Common myeloid progenitor, CD34-positive (primary cell): Measurements from ENCODE around the gene SOS1.

Source experiments
- CTCF ChIA-PET: fragments of 350-600 bp; sonication (Branson Sonifier 250); formaldehyde crosslinking; loops from one replicate; lab custom pipeline; 2021; ENCODE audit warnings: antibody characterized with exemption; lab: Charles Lee
- POLR2A ChIA-PET: fragments of 350-600 bp; sonication (Branson Sonifier 250); formaldehyde crosslinking; loops from one replicate; lab custom pipeline; 2021; ENCODE audit warnings: antibody characterized with exemption; lab: Charles Lee
- DNase-seq, 3 donors: peaks; one replicate each; pipeline versions ENCODE4 v3.0.0 to v3.0.0-alpha.2; 2013
- H3K27ac ChIP-seq, 2 experiments: 1 replicate in 1 of 2; 2 replicates in 1 of 2; pipeline ENCODE4 v1.7.0; 2013; ENCODE audit warnings: inconsistent platforms in 2 of 2, low read length in 2 of 2, mild to moderate bottlenecking in 2 of 2, low read depth in 1 of 2, moderate library complexity in 1 of 2; ENCODE audit not compliant: severe bottlenecking in 2 of 2, insufficient read depth in 1 of 2, poor library complexity in 1 of 2
- H3K27me3 ChIP-seq, 5 experiments: replicated peaks in 2 of 5; 1 replicate in 3 of 5; 2 replicates in 2 of 5; pipeline versions ENCODE4 v1.6.1 to v1.7.0; 2013; ENCODE audit warnings: low read length in 4 of 5, mild to moderate bottlenecking in 2 of 5, moderate library complexity in 2 of 5, inconsistent platforms in 1 of 5; ENCODE audit not compliant: insufficient read depth in 5 of 5, control insufficient read depth in 4 of 5
- H3K36me3 ChIP-seq, 4 experiments: 1 replicate in 2 of 4; 2 replicates in 2 of 4; pipeline versions ENCODE4 v1.6.1 to v1.7.0; 2013; ENCODE audit warnings: low read length in 3 of 4, control low read depth in 1 of 4, mild to moderate bottlenecking in 1 of 4; ENCODE audit not compliant: control insufficient read depth in 4 of 4, insufficient read depth in 4 of 4
- H3K4me1 ChIP-seq, 4 experiments: 1 replicate in 3 of 4; 2 replicates in 1 of 4; pipeline versions ENCODE4 v1.6.1 to v1.7.1; 2013; ENCODE audit warnings: low read length in 3 of 4, mild to moderate bottlenecking in 3 of 4, control low read depth in 1 of 4, inconsistent platforms in 1 of 4, moderate library complexity in 1 of 4; ENCODE audit not compliant: control insufficient read depth in 4 of 4, insufficient read depth in 4 of 4; ENCODE audit errors: control extremely low read depth in 1 of 4
- H3K4me3 ChIP-seq, 7 experiments: 1 replicate in 4 of 7; 2 replicates in 3 of 7; pipeline versions ENCODE4 v1.5.1 to v1.7.0; 2013; ENCODE audit warnings: mild to moderate bottlenecking in 7 of 7, low read length in 6 of 7, moderate library complexity in 6 of 7, inconsistent platforms in 2 of 7, low read depth in 2 of 7, control low read depth in 1 of 7; ENCODE audit not compliant: insufficient read depth in 4 of 7, control insufficient read depth in 1 of 7; ENCODE audit errors: extremely low read depth in 1 of 7
- H3K9me3 ChIP-seq, 5 experiments: 1 replicate in 4 of 5; 2 replicates in 1 of 5; pipeline versions ENCODE4 v1.6.1 to v1.7.1; 2013; ENCODE audit warnings: low read length in 4 of 5, mild to moderate bottlenecking in 2 of 5, inconsistent platforms in 1 of 5, low read depth in 1 of 5, moderate library complexity in 1 of 5; ENCODE audit not compliant: control insufficient read depth in 4 of 5, insufficient read depth in 2 of 5; ENCODE audit errors: control extremely low read depth in 1 of 5
- whole genome bisulfite sequencing: methylation state at CpG from one replicate; pipeline ENCODE4 v1.1.5; 2013; ENCODE audit not compliant: insufficient coverage; 5-methylcytosine and 5-hydroxymethylcytosine counted together

The SOS1 gene

DNA sequence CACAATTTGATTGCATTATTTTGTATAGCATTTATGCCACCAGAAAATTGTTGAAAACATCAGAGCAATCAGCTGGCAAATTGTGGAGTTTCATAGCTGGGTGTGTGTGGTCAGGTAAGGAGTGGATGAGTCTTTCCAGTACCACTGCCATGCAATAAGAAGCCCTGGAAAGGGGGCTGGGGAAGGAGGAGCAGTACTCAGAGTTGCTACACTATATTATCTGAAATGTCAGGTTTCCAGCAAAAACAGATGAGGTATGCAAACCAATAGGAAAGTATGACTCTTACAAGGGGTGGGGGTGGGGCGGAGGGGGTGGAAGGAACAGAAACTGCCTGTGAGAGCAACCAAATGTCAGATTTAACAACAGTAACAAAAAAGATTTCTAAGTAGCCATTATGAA lies 112.2 kb downstream of the SOS1 start:
- H3K36me3 ChIP-seq: peaks cover 24 to 83% (median 35%) of the 10 kb centered on the region in 4 experiments
- H3K27me3 ChIP-seq: no peaks in the 10 kb centered on the region
- no peaks in the 10 kb centered on the region for H3K9me3 ChIP-seq
- H3K4me3 ChIP-seq: no peak overlapping the region
- no peak for DNase-seq
- no CpG with 5 or more reads among the region's 1 CpG for WGBS
- ChIA-PET CTCF (no interaction called here), POLR2A (no interaction called here)
- H3K27ac ChIP-seq: no peak overlapping the region
- no peaks in the 10 kb centered on the region for H3K4me1 ChIP-seq

DNA sequence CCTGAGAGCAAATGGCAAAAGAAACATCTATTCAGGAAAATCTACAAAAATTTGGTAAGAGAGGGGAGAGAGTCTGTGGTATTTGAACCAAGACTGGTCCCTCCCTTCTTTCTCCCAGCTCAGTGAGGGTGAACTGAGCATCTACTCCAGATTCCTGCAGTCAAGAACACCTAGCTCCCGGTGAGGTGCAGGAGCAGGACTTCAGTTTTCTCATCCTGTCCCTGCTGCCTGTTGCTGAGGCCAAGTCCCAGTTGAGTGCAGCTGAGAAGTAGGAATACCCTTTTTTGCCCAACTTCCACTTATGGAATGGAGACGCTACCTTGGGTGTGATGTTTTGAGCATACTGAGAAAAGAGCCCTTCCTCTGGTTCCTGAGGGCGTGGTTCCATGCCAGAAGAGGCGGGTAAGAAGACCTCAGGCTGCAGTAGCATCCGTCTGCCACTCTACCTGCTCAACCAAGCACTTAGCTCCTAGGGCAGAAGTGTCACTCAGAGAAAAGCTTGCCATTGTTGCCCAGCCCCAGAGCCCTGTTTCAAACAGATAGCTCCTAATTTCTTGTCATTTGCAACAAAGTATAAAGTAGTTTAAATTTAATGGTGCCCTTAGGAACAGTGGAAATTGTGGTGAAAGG lies 112.9 kb downstream of the SOS1 start:
- H3K36me3 ChIP-seq: peaks cover 26 to 80% (median 33%) of the 10 kb centered on the region in 4 experiments
- DNase-seq: no peak
- CTCF ChIA-PET: interaction anchor here (1.7 kb wide), 1 partner anchor 11 kb away, joined by 5 read pairs; no protein-coding TSS in a partner anchor
- H3K9me3 ChIP-seq: no peaks in the 10 kb centered on the region
- H3K4me3 ChIP-seq: no peak overlapping the region
- 97% methylated on average over 4 of the region's 5 CpGs for WGBS
- POLR2A ChIA-PET: no interaction called here
- no peaks in the 10 kb centered on the region for H3K27me3 ChIP-seq
- H3K4me1 ChIP-seq: no peaks in the 10 kb centered on the region
- no peak overlapping the region for H3K27ac ChIP-seq

GRCh38 chr2:39000552-39000951 lies 120.3 kb downstream of the SOS1 start:
- POLR2A ChIA-PET: interaction anchor here (1.2 kb wide), 1 partner anchor 53 kb away, joined by 7 read pairs; no protein-coding TSS in a partner anchor
- CTCF ChIA-PET: interaction anchor here (1.2 to 1.5 kb wide), 2 partner anchors 9 to 229 kb away, joined by 3 to 5 read pairs; no protein-coding TSS in a partner anchor

GRCh38 chr2:38997781-38998180 lies 123.1 kb downstream of the SOS1 start:
- Histone ChIP-seq H3K27me3 (no peaks in the 10 kb centered on the region), H3K4me3 (no peak overlapping the region), H3K9me3 (no peaks in the 10 kb centered on the region), H3K36me3 (peaks cover 23 to 74% (median 51%) of the 10 kb centered on the region in 4 experiments), H3K27ac (no peak overlapping the region), H3K4me1 (no peaks in the 10 kb centered on the region)
- CTCF ChIA-PET: interaction anchor here (0.6 to 1.5 kb wide), 2 partner anchors 8 to 112 kb away, joined by 3 read pairs; no protein-coding TSS in a partner anchor
- peak; percentile 26 to 81 (median 76) for DNase-seq
- WGBS: 22% methylated on average over 1 of the region's 4 CpGs
- POLR2A ChIA-PET: no interaction called here

More at GRCh38 chr2:39000552-39000951, 120.3 kb downstream of the SOS1 start:
- Histone ChIP-seq H3K4me1 (no peaks in the 10 kb centered on the region), H3K9me3 (no peaks in the 10 kb centered on the region), H3K27ac (no peak overlapping the region), H3K36me3 (peaks cover 14 to 69% (median 39%) of the 10 kb centered on the region in 4 experiments), H3K27me3 (no peaks in the 10 kb centered on the region), H3K4me3 (no peak overlapping the region)
- WGBS: 100% methylated on average over 2 of the region's 2 CpGs
- no peak for DNase-seq

GRCh38 chr2:38991899-38992298 lies 129.0 kb downstream of the SOS1 start:
- no peak overlapping the region for H3K27ac ChIP-seq
- POLR2A ChIA-PET: no interaction called here
- H3K4me1 ChIP-seq: peaks cover 0 to 5% (median 0%) of the 10 kb centered on the region in 4 experiments
- CTCF ChIA-PET: no interaction called here
- WGBS: no CpG with 5 or more reads among the region's 2 CpGs
- DNase-seq: no peak
- peaks cover 21 to 61% (median 35%) of the 10 kb centered on the region in 4 experiments for H3K36me3 ChIP-seq
- no peaks in the 10 kb centered on the region for H3K9me3 ChIP-seq
- H3K4me3 ChIP-seq: no peak overlapping the region
- H3K27me3 ChIP-seq: no peaks in the 10 kb centered on the region

GRCh38 chr2:38988716-38989115 lies 132.1 kb downstream of the SOS1 start:
- Histone ChIP-seq H3K4me1 (peaks cover 0 to 5% (median 0%) of the 10 kb centered on the region in 4 experiments), H3K36me3 (peaks cover 20 to 61% (median 35%) of the 10 kb centered on the region in 4 experiments), H3K4me3 (no peak overlapping the region), H3K27me3 (no peaks in the 10 kb centered on the region), H3K9me3 (no peaks in the 10 kb centered on the region), H3K27ac (no peak overlapping the region)
- WGBS: no CpG with 5 or more reads among the region's 1 CpG
- CTCF ChIA-PET: interaction anchor here (1.3 to 1.4 kb wide), 2 partner anchors 10 to 241 kb away, joined by 3 read pairs; no protein-coding TSS in a partner anchor
- DNase-seq: no peak
- POLR2A ChIA-PET: no interaction called here

DNA sequence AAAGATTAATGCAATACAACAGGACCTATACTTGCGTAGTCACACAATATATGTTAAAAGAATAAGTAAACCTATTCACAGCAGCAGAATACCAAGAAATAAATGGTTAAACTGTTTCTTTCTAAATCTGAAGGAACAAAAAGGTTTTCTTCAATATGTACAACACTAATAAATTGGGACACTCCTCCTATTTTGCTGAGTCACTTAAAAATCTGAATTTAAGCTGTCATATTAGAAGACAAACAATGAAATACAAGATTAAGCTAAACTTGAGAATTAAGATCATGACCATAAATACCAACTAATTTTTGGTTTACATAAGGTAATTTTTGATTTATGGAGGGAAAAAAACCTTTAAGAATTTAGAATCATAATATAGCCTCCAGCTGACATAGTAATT lies 138.4 kb downstream of the SOS1 start:
- Histone ChIP-seq H3K27ac (no peak overlapping the region), H3K4me3 (no peak overlapping the region), H3K4me1 (peaks cover 0 to 11% (median 6%) of the 10 kb centered on the region in 4 experiments), H3K9me3 (no peaks in the 10 kb centered on the region), H3K27me3 (no peaks in the 10 kb centered on the region), H3K36me3 (peaks cover 11 to 34% (median 15%) of the 10 kb centered on the region in 4 experiments)
- ChIA-PET CTCF (no interaction called here), POLR2A (no interaction called here)
- no peak for DNase-seq
- no CpG with 5 or more reads among the region's 1 CpG for WGBS
